Esophagus muscularis mucosa (tissue), 4 donors: Measurements from ENCODE around the gene BICRAL. TPM values are rescaled to one million over a fixed set of nuclear protein-coding genes. Genes with fewer than 3 reads are reported as not detected.
"Not testable (repeated sequence)": the region's sequence is repeated elsewhere in the genome, so short reads cannot be mapped to it uniquely, and the experiment has no call there.

ENCODE experiments used
- DNase-seq: peaks from one replicate; pipeline ENCODE4 v3.0.0-alpha.2; 2017; ENCODE audit errors: extremely low spot score
- H3K27ac ChIP-seq, 4 donors: fragments of 200-600 bp; sonication (generic); replicated peaks in 1 of 4; 1 replicate in 3 of 4; 2 replicates in 1 of 4; pipeline ENCODE4 v1.5.1; 2016 to 2019; ENCODE audit warnings: mild to moderate bottlenecking in 1 of 4
- H3K27me3 ChIP-seq, 4 donors: fragments of 200-600 bp; sonication (generic); one replicate each; pipeline versions ENCODE4 v1.5.1 to v1.6.0; 2016 to 2019
- H3K36me3 ChIP-seq, 4 donors: fragments of 200-600 bp; sonication (generic); one replicate each; pipeline ENCODE4 v1.5.1; 2016 to 2019
- H3K4me1 ChIP-seq, 4 donors: fragments of 200-600 bp; sonication (generic); one replicate each; pipeline ENCODE4 v1.5.1; 2016 to 2019
- H3K4me3 ChIP-seq, 4 donors: fragments of 200-600 bp; sonication (generic); 1 replicate in 2 of 4; 2 replicates in 2 of 4; pipeline ENCODE4 v1.5.1; 2016 to 2019; ENCODE audit warnings: mild to moderate bottlenecking in 4 of 4, moderate library complexity in 1 of 4
- H3K9me3 ChIP-seq, 4 donors: fragments of 200-600 bp; sonication (generic); 1 replicate in 3 of 4; 2 replicates in 1 of 4; pipeline ENCODE4 v1.5.1; 2016 to 2019
- CTCF ChIP-seq, 3 experiments: fragments of 200-600 bp in 2 of 3; fragments of 450-650 bp in 1 of 3; sonication (generic) in 2 of 3; IDR thresholded peaks; one replicate each; pipeline ENCODE4 v1.5.1; 2017 to 2019; ENCODE audit warnings: antibody characterized with exemption in 3 of 3, mild to moderate bottlenecking in 2 of 3, moderate library complexity in 1 of 3
- EP300 ChIP-seq: sonication (generic); formaldehyde crosslinking; IDR thresholded peaks from one replicate; pipeline ENCODE4 v1.6.1; 2017; ENCODE audit warnings: antibody characterized with exemption
- POLR2A ChIP-seq: fragments of 450-650 bp; IDR thresholded peaks from one replicate; pipeline ENCODE4 v1.6.1; 2017; ENCODE audit warnings: antibody characterized with exemption, moderate library complexity, mild to moderate bottlenecking, low read depth
- POLR2AphosphoS5 ChIP-seq, 2 donors: sonication (generic); formaldehyde crosslinking; IDR thresholded peaks; one replicate each; pipeline ENCODE4 v1.6.1; 2017; ENCODE audit warnings: antibody characterized with exemption in 2 of 2
- WGBS: methylation state at CpG from one replicate; pipeline ENCODE4 v1.1.5; 2018; 5-methylcytosine and 5-hydroxymethylcytosine counted together
- intact Hi-C: fragments of 100-400 bp; cut with DNase I; formaldehyde crosslinking; loops from one replicate; pipeline ENCODE4 v1.15.1; 2023
- total RNA-seq, 4 donors: library from RNA; depleted of rRNA; stranded (reverse); fragments of >200 nt; gene quantifications; one replicate each; pipeline versions ENCODE4 v1.1.0 to v1.2.1, GENCODE V29; 2016

BICRAL gene
- total RNA-seq, 4 donors from 2014 or later, result 18.2 to 27.9 (median 23.4) TPM

GRCh38 chr6:42885702-42886101, 103.8 kb downstream of the BICRAL start:
- no peaks in the 10 kb centered on the region for H3K27me3 ChIP-seq
- DNase-seq, result no peak
- H3K9me3 ChIP-seq, result no peaks in the 10 kb centered on the region
- intact Hi-C loops, result no loop called here
- 84% methylated on average over 4 of the region's 4 CpGs for WGBS
- peaks cover 48 to 78% (median 64%) of the 10 kb centered on the region in 4 donors for H3K36me3 ChIP-seq
- no peak overlapping the region for H3K4me3 ChIP-seq
- no peak for TF ChIP-seq POLR2A
- peaks cover 24 to 36% (median 35%) of the 10 kb centered on the region in 4 donors for H3K4me1 ChIP-seq
- H3K27ac ChIP-seq, result no peak overlapping the region

GRCh38 chr6:42888201-42888600, 106.3 kb downstream of the BICRAL start:
- 89% methylated on average over 4 of the region's 4 CpGs for WGBS

GRCh38 chr6:42889815-42890214, 108.0 kb downstream of the BICRAL start:
- Histone ChIP-seq H3K4me1 (peaks cover 6 to 22% (median 19%) of the 10 kb centered on the region in 4 donors), H3K36me3 (peaks cover 26 to 38% (median 32%) of the 10 kb centered on the region in 4 donors), H3K4me3 (peak overlapping the region; percentile 72 to 100 (median 96)), H3K9me3 (no peaks in the 10 kb centered on the region), H3K27ac (peak overlapping the region; percentile 89 to 97 (median 92)), H3K27me3 (no peaks in the 10 kb centered on the region)
- DNase-seq, result no peak
- intact Hi-C loops, result no loop called here
- 52% methylated on average over 4 of the region's 4 CpGs for WGBS
- TF ChIP-seq POLR2AphosphoS5 (IDR thresholded peaks at IDR 0.05) (no peak), CTCF (IDR thresholded peaks at IDR 0.05) (no peak), EP300 (no peak), POLR2A (no peak)

More at GRCh38 chr6:42888201-42888600, 106.3 kb downstream of the BICRAL start:
- Histone ChIP-seq H3K4me1 (peaks cover 6 to 22% (median 20%) of the 10 kb centered on the region in 4 donors), H3K36me3 (peaks cover 42 to 54% (median 48%) of the 10 kb centered on the region in 4 donors)
- H3K9me3 ChIP-seq, H3K27ac ChIP-seq, H3K27me3 ChIP-seq, DNase-seq, intact Hi-C loops, H3K4me3 ChIP-seq: not testable (repeated sequence)

- peak; percentile 95 for DNase-seq
- H3K36me3 ChIP-seq, result peaks cover 19 to 30% (median 25%) of the 10 kb centered on the region in 4 donors
- peaks cover 6 to 22% (median 19%) of the 10 kb centered on the region in 4 donors for H3K4me1 ChIP-seq
- WGBS, result 0% methylated on average over 26 of the region's 63 CpGs
- TF ChIP-seq POLR2A (no peak), POLR2AphosphoS5 (IDR thresholded peaks at IDR 0.05) (peak; percentile 87 to 89)
- H3K4me3 ChIP-seq, result peak overlapping the region; percentile 72 to 100 (median 96)
- H3K9me3 ChIP-seq, result no peaks in the 10 kb centered on the region
- intact Hi-C loops, result no loop called here
- H3K27ac ChIP-seq, result peak overlapping the region; percentile 89 to 97 (median 92)
- H3K27me3 ChIP-seq, result no peaks in the 10 kb centered on the region
Observed at GRCh38 chr6:42890311-42891198, 108.7 kb downstream of the BICRAL start.

- no peaks in the 10 kb centered on the region for H3K27me3 ChIP-seq
- intact Hi-C loops, result no loop called here
- peaks cover 12 to 23% (median 18%) of the 10 kb centered on the region in 4 donors for H3K36me3 ChIP-seq
- H3K4me1 ChIP-seq, result peaks cover 6 to 22% (median 19%) of the 10 kb centered on the region in 4 donors
- no peaks in the 10 kb centered on the region for H3K9me3 ChIP-seq
- TF ChIP-seq CTCF (IDR thresholded peaks at IDR 0.05) (no peak), POLR2A (no peak), EP300 (no peak), POLR2AphosphoS5 (IDR thresholded peaks at IDR 0.05) (no peak)
- peak overlapping the region; percentile 89 to 97 (median 92) for H3K27ac ChIP-seq
- 48% methylated on average over 17 of the region's 17 CpGs for WGBS
- DNase-seq, result no peak
- H3K4me3 ChIP-seq, result peak overlapping the region; percentile 72 to 100 (median 96)
Observed at GRCh38 chr6:42891199-42891722, 109.4 kb downstream of the BICRAL start.

GRCh38 chr6:42894041-42894828, 112.4 kb downstream of the BICRAL start:
- intact Hi-C loops, result not testable (repeated sequence)

More at GRCh38 chr6:42894041-42894828, 112.4 kb downstream of the BICRAL start:
- H3K9me3 ChIP-seq, H3K36me3 ChIP-seq, H3K27me3 ChIP-seq, DNase-seq, H3K4me3 ChIP-seq, H3K27ac ChIP-seq: not testable (repeated sequence)
- 65% methylated on average over 15 of the region's 19 CpGs for WGBS
- peaks cover 6 to 25% (median 21%) of the 10 kb centered on the region in 4 donors for H3K4me1 ChIP-seq
